ENCODE results near the gene ST3GAL6.

Gene ST3GAL6

DNA sequence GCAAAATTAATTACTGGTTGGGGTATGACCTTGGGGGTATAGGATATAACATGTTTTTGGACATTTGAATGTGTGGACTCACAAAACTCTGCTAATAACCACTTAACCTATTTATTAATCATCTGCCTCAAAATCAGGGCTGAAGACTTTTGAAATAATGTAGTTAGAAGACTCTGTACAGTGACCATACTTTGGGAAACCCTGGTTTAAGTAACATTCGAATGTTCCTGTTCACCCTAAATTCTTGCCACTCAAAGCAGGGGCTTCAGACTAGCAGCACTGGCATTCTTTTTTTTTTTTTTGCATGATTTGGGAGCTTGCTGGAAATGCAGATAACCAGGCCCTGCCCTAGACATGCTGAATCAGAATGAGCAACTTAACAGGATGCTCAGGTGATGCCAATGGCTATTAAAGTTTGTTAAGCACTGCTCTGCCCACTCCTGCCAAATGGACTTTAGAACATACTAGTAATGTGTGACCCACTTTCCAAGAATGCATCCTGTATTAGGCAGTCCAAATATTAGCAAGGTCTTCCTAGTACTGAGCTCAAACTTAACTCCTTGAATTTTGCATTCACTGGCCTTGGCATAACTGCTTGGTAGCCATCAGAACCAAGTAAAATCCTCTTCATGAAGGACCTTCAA lies 12.7 kb upstream of the ST3GAL6 start:
- Histone ChIP-seq H3K79me2 (ENCODE audit: control insufficient read depth, low read length) (no peaks in the 10 kb centered on the region), H3K9me2 (replicated peaks; ENCODE audit: control insufficient read depth, low read length) (no peaks in the 10 kb centered on the region), H3K27me3 (ENCODE audit: control insufficient read depth, low read length) (no peaks in the 10 kb centered on the region), H3K4me1 (ENCODE audit: control insufficient read depth, low read length) (peaks cover 11% of the 10 kb centered on the region), H3K27ac (ENCODE audit: low read depth, low read length) (no peak overlapping the region), H3F3A (ENCODE audit: control insufficient read depth, insufficient read depth) (no peaks in the 10 kb centered on the region), H3K36me3 (ENCODE audit: control insufficient read depth, low read length) (no peaks in the 10 kb centered on the region), H3K9me3 (ENCODE audit: control insufficient read depth, insufficient read depth, low read length) (no peaks in the 10 kb centered on the region), H3K4me2 (ENCODE audit: low read length) (no peak overlapping the region), H4K20me1 (ENCODE audit: control insufficient read depth, insufficient read depth, low read depth, low read length) (no peaks in the 10 kb centered on the region), H3K4me3 (ENCODE audit: low read length) (no peak overlapping the region)
- no peak for TF ChIP-seq EZH2phosphoT487 (IDR thresholded peaks at IDR 0.05; ENCODE audit: borderline replicate concordance, low read length)
- TF ChIP-seq, protein P1, sequence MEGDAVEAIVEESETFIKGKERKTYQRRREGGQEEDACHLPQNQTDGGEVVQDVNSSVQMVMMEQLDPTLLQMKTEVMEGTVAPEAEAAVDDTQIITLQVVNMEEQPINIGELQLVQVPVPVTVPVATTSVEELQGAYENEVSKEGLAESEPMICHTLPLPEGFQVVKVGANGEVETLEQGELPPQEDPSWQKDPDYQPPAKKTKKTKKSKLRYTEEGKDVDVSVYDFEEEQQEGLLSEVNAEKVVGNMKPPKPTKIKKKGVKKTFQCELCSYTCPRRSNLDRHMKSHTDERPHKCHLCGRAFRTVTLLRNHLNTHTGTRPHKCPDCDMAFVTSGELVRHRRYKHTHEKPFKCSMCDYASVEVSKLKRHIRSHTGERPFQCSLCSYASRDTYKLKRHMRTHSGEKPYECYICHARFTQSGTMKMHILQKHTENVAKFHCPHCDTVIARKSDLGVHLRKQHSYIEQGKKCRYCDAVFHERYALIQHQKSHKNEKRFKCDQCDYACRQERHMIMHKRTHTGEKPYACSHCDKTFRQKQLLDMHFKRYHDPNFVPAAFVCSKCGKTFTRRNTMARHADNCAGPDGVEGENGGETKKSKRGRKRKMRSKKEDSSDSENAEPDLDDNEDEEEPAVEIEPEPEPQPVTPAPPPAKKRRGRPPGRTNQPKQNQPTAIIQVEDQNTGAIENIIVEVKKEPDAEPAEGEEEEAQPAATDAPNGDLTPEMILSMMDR (IDR thresholded peaks at IDR 0.05; ENCODE audit: low read depth, low read length, poor library complexity, severe bottlenecking) = no peak

DNA sequence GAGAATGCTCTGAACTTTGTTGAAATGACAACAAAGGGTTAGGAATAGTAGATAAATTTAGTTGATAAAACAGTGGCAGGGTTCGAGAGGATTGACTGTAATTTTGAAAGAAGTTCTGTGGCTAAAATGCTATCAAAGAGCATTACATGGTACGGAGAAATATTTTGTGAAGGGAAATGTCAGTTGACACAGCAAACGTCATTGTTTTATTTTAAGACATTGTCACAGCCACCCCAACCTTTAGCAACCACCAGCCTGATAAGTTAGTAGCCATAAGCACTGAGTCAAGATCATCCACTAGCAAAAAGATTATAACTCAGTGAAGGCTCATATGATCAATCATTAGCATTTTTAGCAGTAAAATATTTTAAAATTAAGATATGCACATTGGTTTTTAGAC lies 8.7 kb upstream of the ST3GAL6 start:
- Histone ChIP-seq H3K9me3 (ENCODE audit: control insufficient read depth, insufficient read depth, low read length) (no peaks in the 10 kb centered on the region), H3K4me1 (ENCODE audit: control insufficient read depth, low read length) (peaks cover 31% of the 10 kb centered on the region), H3K4me3 (ENCODE audit: low read length) (no peak overlapping the region), H3K36me3 (ENCODE audit: control insufficient read depth, low read length) (no peaks in the 10 kb centered on the region), H3K9me2 (replicated peaks; ENCODE audit: control insufficient read depth, low read length) (no peaks in the 10 kb centered on the region), H3K27ac (ENCODE audit: low read depth, low read length) (no peak overlapping the region), H3K4me2 (ENCODE audit: low read length) (no peak overlapping the region), H4K20me1 (ENCODE audit: control insufficient read depth, insufficient read depth, low read depth, low read length) (no peaks in the 10 kb centered on the region), H3F3A (ENCODE audit: control insufficient read depth, insufficient read depth) (no peaks in the 10 kb centered on the region), H3K27me3 (ENCODE audit: control insufficient read depth, low read length) (no peaks in the 10 kb centered on the region), H3K79me2 (ENCODE audit: control insufficient read depth, low read length) (no peaks in the 10 kb centered on the region)
- TF ChIP-seq EZH2phosphoT487 (IDR thresholded peaks at IDR 0.05; ENCODE audit: borderline replicate concordance, low read length) = no peak
- TF ChIP-seq, protein P1 (IDR thresholded peaks at IDR 0.05; ENCODE audit: low read depth, low read length, poor library complexity, severe bottlenecking) = no peak

DNA sequence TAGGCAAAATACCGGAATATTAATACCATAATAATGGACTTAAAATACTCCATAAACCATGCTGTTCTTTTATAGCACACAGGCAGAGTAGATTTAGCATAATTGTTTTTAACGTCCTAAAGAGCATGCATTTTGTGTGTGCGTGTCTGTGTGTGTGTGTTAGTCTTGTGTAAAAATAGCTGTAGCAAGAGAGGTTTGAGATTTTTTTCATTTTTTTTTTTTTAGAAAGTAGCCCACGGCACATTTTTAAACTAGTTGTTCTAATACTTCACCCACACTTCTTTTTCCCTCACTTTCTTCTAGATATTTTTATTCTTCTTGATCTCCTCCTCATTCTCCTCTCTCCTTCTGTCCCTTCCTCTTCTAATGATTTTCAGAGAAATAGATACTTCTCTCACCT lies 7.5 kb upstream of the ST3GAL6 start:
- Histone ChIP-seq H3K4me2 (ENCODE audit: low read length) (no peak overlapping the region), H3K9me3 (ENCODE audit: control insufficient read depth, insufficient read depth, low read length) (no peaks in the 10 kb centered on the region), H3F3A (ENCODE audit: control insufficient read depth, insufficient read depth) (peaks cover 6% of the 10 kb centered on the region; the same call in 1 of the 2 replicates), H3K36me3 (ENCODE audit: control insufficient read depth, low read length) (no peaks in the 10 kb centered on the region), H3K27ac (ENCODE audit: low read depth, low read length) (no peak overlapping the region), H3K4me1 (ENCODE audit: control insufficient read depth, low read length) (peaks cover 42% of the 10 kb centered on the region), H3K4me3 (ENCODE audit: low read length) (no peak overlapping the region), H3K27me3 (ENCODE audit: control insufficient read depth, low read length) (no peaks in the 10 kb centered on the region), H3K79me2 (ENCODE audit: control insufficient read depth, low read length) (no peaks in the 10 kb centered on the region), H3K9me2 (replicated peaks; ENCODE audit: control insufficient read depth, low read length) (no peaks in the 10 kb centered on the region), H4K20me1 (ENCODE audit: control insufficient read depth, insufficient read depth, low read depth, low read length) (no peaks in the 10 kb centered on the region)
- TF ChIP-seq, protein P1 (IDR thresholded peaks at IDR 0.05; ENCODE audit: low read depth, low read length, poor library complexity, severe bottlenecking) = no peak
- no peak for TF ChIP-seq EZH2phosphoT487 (IDR thresholded peaks at IDR 0.05; ENCODE audit: borderline replicate concordance, low read length)

Measured in DOHH2 (cell line).